Memory B cell (primary cell): ENCODE measurements around the gene SDCBP2.
A peak's percentile ranks its signal among the peaks of the same experiment; 100 is the strongest.

Experiments
- ATAC-seq: fragments of 150-1000 bp; cut with Tn5 transposase; 2 replicates; pipeline ENCODE4 v1.10.0; 2021; ENCODE audit warnings: low read depth, mild to moderate bottlenecking, moderate library complexity
- DNase-seq, 2 donors: peaks; one replicate each; pipeline ENCODE4 v3.0.0; 2022; ENCODE audit warnings: low spot score in 2 of 2
- H3K27ac Mint-ChIP-seq: one replicate; pipeline ENCODE4 v1.8.0; 2022; ENCODE audit warnings: mild to moderate bottlenecking, moderate library complexity, mixed read lengths
- H3K27me3 Mint-ChIP-seq: one replicate; pipeline ENCODE4 v1.8.0; 2022; ENCODE audit warnings: mixed read lengths
- H3K36me3 Mint-ChIP-seq: one replicate; pipeline ENCODE4 v1.8.0; 2022; ENCODE audit warnings: mild to moderate bottlenecking, mixed read lengths
- H3K4me1 Mint-ChIP-seq: one replicate; pipeline ENCODE4 v1.8.0; 2022; ENCODE audit warnings: mixed read lengths
- H3K4me3 Mint-ChIP-seq: one replicate; pipeline ENCODE4 v1.8.0; 2022; ENCODE audit warnings: mild to moderate bottlenecking, moderate library complexity, mixed read lengths
- H3K9me3 Mint-ChIP-seq: one replicate; pipeline ENCODE4 v1.8.0; 2022; ENCODE audit warnings: mixed read lengths

The SDCBP2 gene

GRCh38 chr20:1265916-1266166 is 63.1 kb downstream of the SDCBP2 start:
- no peak for ATAC-seq
- no peaks in the 10 kb centered on the region for H3K9me3 Mint-ChIP-seq
- H3K27me3 Mint-ChIP-seq, result peaks cover 3% of the 10 kb centered on the region
- H3K4me1 Mint-ChIP-seq, result peaks cover 13% of the 10 kb centered on the region
- no peak for DNase-seq
- peak overlapping the region; percentile 82 for H3K27ac Mint-ChIP-seq
- H3K36me3 Mint-ChIP-seq, result no peaks in the 10 kb centered on the region
- H3K4me3 Mint-ChIP-seq, result peak overlapping the region; percentile 86

GRCh38 chr20:1265226-1265915 is 63.6 kb downstream of the SDCBP2 start:
- Mint-ChIP-seq H3K4me3 (peak overlapping the region; percentile 86), H3K9me3 (no peaks in the 10 kb centered on the region), H3K4me1 (peaks cover 13% of the 10 kb centered on the region), H3K27me3 (peaks cover 4% of the 10 kb centered on the region), H3K27ac (peak overlapping the region; percentile 82), H3K36me3 (no peaks in the 10 kb centered on the region)
- DNase-seq, result no peak
- no peak for ATAC-seq

- no peak for DNase-seq
- H3K4me1 Mint-ChIP-seq, result peaks cover 13% of the 10 kb centered on the region
- ATAC-seq, result no peak
- no peaks in the 10 kb centered on the region for H3K9me3 Mint-ChIP-seq
- peak overlapping the region; percentile 4 for H3K27ac Mint-ChIP-seq
- H3K27me3 Mint-ChIP-seq, result peaks cover 4% of the 10 kb centered on the region
- H3K4me3 Mint-ChIP-seq, result peak overlapping the region; percentile 58
- H3K36me3 Mint-ChIP-seq, result no peaks in the 10 kb centered on the region
These were observed 64.2 kb downstream of the SDCBP2 start for GRCh38 chr20:1264727-1265126.

GRCh38 chr20:1263853-1264252 is 65.1 kb downstream of the SDCBP2 start:
- Mint-ChIP-seq H3K27ac (no peak overlapping the region), H3K4me1 (peaks cover 13% of the 10 kb centered on the region), H3K4me3 (no peak overlapping the region), H3K27me3 (peaks cover 4% of the 10 kb centered on the region), H3K9me3 (no peaks in the 10 kb centered on the region), H3K36me3 (no peaks in the 10 kb centered on the region)
- DNase-seq, result no peak
- no peak for ATAC-seq
